Measurements from ENCODE around the gene CHPT1. TPM values are rescaled to one million over a fixed set of nuclear protein-coding genes. Genes with fewer than 3 reads are reported as not detected.

The CHPT1 gene
- total and polyA plus RNA-seq, 2 of the 13 experiments (the other 11 are each of a cell fraction or from before 2014, with no cell fraction given): 117 to 178 TPM

- TF ChIP-seq, protein P1, sequence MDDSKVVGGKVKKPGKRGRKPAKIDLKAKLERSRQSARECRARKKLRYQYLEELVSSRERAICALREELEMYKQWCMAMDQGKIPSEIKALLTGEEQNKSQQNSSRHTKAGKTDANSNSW (CRISPR knock-in tag; IDR thresholded peaks at IDR 0.05; ENCODE audit: borderline replicate concordance): no peak
- TF ChIP-seq RBM22 (optimal IDR thresholded peaks at IDR 0.05; ENCODE audit: low read length) (peak; percentile 83), ZNF782 (CRISPR knock-in tag; IDR thresholded peaks at IDR 0.05; ENCODE audit: borderline replicate concordance) (no peak), DRAP1 (CRISPR knock-in tag; IDR thresholded peaks at IDR 0.05) (peak; percentile 49), PRDM10 (CRISPR knock-in tag; IDR thresholded peaks at IDR 0.05; ENCODE audit: low read depth) (no peak), HIC2 (CRISPR knock-in tag; IDR thresholded peaks at IDR 0.05; ENCODE audit: low read depth) (no peak), ZNF335 (CRISPR knock-in tag; IDR thresholded peaks at IDR 0.05) (peak; percentile 42; the same call in 1 of the 2 replicates), CENPX (CRISPR knock-in tag; IDR thresholded peaks at IDR 0.05) (no peak), MIER3 (CRISPR knock-in tag; IDR thresholded peaks at IDR 0.05; ENCODE audit: borderline replicate concordance) (peak; percentile 86; the same call in 1 of the 2 replicates), DNMT3B (CRISPR knock-in tag; conservative IDR thresholded peaks at IDR 0.05) (no peak), RBFOX2 (IDR thresholded peaks at IDR 0.05; ENCODE audit: low read depth, low read length) (no peak)
- TF ChIP-seq, protein P2, sequence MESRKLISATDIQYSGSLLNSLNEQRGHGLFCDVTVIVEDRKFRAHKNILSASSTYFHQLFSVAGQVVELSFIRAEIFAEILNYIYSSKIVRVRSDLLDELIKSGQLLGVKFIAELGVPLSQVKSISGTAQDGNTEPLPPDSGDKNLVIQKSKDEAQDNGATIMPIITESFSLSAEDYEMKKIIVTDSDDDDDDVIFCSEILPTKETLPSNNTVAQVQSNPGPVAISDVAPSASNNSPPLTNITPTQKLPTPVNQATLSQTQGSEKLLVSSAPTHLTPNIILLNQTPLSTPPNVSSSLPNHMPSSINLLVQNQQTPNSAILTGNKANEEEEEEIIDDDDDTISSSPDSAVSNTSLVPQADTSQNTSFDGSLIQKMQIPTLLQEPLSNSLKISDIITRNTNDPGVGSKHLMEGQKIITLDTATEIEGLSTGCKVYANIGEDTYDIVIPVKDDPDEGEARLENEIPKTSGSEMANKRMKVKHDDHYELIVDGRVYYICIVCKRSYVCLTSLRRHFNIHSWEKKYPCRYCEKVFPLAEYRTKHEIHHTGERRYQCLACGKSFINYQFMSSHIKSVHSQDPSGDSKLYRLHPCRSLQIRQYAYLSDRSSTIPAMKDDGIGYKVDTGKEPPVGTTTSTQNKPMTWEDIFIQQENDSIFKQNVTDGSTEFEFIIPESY (CRISPR knock-in tag; IDR thresholded peaks at IDR 0.05): no peak; the same call in 1 of the 2 replicates
- TF ChIP-seq, protein P3, sequence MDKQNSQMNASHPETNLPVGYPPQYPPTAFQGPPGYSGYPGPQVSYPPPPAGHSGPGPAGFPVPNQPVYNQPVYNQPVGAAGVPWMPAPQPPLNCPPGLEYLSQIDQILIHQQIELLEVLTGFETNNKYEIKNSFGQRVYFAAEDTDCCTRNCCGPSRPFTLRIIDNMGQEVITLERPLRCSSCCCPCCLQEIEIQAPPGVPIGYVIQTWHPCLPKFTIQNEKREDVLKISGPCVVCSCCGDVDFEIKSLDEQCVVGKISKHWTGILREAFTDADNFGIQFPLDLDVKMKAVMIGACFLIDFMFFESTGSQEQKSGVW (CRISPR knock-in tag; IDR thresholded peaks at IDR 0.05; ENCODE audit: borderline replicate concordance): no peak
- TF ChIP-seq, protein P4, sequence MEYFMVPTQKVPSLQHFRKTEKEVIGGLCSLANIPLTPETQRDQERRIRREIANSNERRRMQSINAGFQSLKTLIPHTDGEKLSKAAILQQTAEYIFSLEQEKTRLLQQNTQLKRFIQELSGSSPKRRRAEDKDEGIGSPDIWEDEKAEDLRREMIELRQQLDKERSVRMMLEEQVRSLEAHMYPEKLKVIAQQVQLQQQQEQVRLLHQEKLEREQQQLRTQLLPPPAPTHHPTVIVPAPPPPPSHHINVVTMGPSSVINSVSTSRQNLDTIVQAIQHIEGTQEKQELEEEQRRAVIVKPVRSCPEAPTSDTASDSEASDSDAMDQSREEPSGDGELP (IDR thresholded peaks at IDR 0.05; ENCODE audit: borderline replicate concordance, low read depth): 0 out of 2 replicates have a peak, but pooled peaks have one; percentile 50
- TF ChIP-seq, protein P5, sequence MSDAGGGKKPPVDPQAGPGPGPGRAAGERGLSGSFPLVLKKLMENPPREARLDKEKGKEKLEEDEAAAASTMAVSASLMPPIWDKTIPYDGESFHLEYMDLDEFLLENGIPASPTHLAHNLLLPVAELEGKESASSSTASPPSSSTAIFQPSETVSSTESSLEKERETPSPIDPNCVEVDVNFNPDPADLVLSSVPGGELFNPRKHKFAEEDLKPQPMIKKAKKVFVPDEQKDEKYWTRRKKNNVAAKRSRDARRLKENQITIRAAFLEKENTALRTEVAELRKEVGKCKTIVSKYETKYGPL (CRISPR knock-in tag; IDR thresholded peaks at IDR 0.05): no peak
Observed at GRCh38 chr12:101713059-101713682, 15.7 kb downstream of the CHPT1 start (continued).
